ENCODE results near the gene MORC1.
A peak's percentile ranks its signal among the peaks of the same experiment; 100 is the strongest.
"Not testable (repeated sequence)": the region's sequence is repeated elsewhere in the genome, so short reads cannot be mapped to it uniquely, and the experiment has no call there.

MORC1 gene

GRCh38 chr3:109112946-109113760, 4.8 kb downstream of the MORC1 start:
- no peak for DNase-seq (ENCODE audit: low read depth)

- DNase-seq (ENCODE audit: low read depth): no peak
Measured at GRCh38 chr3:109109574-109109973, 8.4 kb downstream of the MORC1 start.

DNA sequence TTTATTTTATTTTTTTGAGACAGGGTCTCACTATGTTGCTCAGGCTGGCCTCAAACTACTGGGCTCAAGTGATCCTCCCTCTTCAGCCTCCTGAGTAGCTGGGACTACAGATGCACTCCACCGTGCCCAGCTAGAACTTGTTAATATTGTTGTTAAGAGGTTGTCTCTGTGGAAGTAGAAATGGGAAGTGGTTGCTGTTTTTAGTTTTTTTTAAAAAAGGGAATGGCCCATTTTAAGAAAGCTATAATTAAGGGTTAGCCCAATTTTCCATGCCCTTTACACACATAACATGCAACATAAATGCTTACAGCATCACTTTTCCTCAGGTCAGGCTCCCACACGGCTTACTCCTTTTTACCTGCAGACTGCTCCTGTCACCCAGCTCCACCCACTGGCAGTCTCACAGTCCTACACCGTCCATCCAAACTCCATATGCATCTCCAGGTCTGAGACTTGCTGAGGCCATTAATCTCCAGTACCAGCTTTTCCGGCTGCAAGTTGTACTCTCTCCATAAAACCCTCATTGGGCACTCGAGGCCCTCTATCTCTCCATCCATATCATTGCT, 19.8 kb downstream of the MORC1 start:
- peak; percentile 35 for DNase-seq (ENCODE audit: low read depth)

DNA sequence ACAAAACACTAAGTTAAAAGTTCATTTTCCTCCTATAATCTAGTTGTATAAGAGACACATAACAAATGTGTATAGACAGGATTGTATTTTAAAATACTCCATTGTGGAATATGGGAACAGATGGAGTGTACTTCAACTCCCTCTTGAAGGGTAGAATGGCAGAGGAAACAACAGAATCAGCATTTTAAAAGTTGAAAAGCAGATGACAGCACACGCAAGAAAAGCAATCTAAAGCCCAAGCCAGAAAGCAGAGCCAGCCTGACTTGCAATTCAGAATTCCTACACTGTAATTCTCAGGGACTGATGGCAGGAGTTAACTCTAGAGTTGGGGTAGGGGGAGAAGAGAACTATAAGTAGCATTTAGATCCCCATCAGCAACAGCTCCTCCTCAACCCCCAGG, 22.8 kb downstream of the MORC1 start:
- DNase-seq (ENCODE audit: low read depth): no peak

- DNase-seq (ENCODE audit: low read depth): no peak
Measured at GRCh38 chr3:109093561-109093960, 24.4 kb downstream of the MORC1 start.

DNA sequence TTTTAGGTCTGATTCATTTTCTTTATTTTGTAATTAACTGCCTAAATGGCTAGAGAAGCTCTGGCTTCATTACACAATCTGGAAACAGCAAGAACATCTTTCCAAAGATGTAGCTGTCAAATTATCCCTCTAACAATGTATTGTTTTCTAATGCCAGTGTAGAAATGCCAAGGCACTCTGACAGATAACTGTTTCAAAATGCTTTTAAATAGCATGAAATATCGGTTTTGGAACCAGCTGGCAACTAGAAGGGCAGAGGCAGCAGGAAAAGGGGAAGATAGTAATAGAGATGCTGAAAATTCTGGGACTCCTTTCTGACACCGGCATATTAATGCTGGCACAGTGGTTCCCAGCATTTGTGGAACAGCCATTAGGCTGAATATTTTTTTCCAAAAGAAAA, 26.1 kb downstream of the MORC1 start:
- DNase-seq (ENCODE audit: low read depth): no peak

DNA sequence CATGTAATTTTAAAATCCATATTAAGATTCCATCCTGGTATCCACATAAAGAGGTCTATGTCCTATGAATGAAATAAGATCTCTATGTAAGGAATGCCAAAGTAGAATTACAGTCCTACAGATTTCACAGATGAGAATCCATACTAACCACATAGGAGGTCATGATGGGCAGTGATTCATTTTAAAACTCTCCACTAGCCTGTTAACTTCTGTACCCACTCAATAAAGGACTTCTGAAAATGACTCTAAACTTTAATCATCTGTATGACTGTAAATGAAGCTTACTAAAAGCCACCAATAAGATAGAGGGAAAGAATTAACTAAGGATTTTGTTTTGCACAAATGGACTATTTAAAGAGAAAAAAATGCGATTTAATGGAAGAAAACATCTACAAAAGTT, 28.7 kb downstream of the MORC1 start:
- DNase-seq (ENCODE audit: low read depth): peak; percentile 63

GRCh38 chr3:109081746-109082510, 36.0 kb downstream of the MORC1 start:
- DNase-seq (ENCODE audit: low read depth): peak; percentile 75

DNA sequence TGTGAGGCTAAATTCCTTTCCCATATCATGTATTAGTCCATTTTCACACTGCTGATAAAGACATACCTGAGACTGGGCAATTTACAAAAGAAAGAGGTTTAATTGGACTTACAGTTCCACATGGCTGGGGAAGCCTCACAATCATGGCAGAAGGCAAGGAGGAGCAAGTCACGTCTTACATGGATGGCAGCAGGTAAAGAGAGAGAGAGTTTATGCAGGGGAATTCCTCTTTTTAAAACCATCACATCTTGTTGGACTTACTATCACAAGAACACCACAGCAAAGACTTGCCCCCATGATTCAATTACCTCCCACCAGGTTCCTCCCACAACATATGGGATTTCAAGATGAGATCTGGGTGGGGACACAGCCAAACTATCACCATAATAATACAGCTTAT, 37.8 kb downstream of the MORC1 start:
- not testable (repeated sequence) for DNase-seq (ENCODE audit: low read depth)

GRCh38 chr3:109073116-109073515, 44.8 kb downstream of the MORC1 start:
- no peak for DNase-seq (ENCODE audit: low read depth)

GRCh38 chr3:109072194-109072593, 45.7 kb downstream of the MORC1 start:
- DNase-seq (ENCODE audit: low read depth): no peak

- DNase-seq (ENCODE audit: low read depth): peak; percentile 9
Measured at GRCh38 chr3:109071350-109072142, 46.4 kb downstream of the MORC1 start.

- DNase-seq (ENCODE audit: low read depth): no peak
Measured at GRCh38 chr3:109070211-109070610, 47.7 kb downstream of the MORC1 start.

DNA sequence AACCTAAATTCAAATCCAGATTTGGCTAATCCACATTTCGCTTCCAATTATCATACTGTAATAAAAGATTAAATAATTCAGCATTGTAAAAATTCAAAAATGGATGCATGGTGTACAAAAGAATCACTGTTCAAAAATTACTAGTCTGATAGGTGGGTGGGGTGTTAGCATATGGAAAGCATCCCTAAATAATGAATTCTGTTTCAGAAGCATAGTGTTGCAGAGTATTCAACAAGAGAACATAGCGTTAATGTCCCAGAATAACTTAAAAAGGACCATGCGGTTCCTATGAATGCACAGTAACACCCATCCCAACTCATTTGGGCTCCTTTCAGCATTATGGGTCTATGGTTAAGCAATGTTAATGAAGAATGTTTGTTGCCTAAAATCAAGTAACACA, 51.1 kb downstream of the MORC1 start:
- DNase-seq (ENCODE audit: low read depth): no peak

GRCh38 chr3:109059264-109059663, 58.7 kb downstream of the MORC1 start:
- peak; percentile 6 for DNase-seq (ENCODE audit: low read depth)

DNA sequence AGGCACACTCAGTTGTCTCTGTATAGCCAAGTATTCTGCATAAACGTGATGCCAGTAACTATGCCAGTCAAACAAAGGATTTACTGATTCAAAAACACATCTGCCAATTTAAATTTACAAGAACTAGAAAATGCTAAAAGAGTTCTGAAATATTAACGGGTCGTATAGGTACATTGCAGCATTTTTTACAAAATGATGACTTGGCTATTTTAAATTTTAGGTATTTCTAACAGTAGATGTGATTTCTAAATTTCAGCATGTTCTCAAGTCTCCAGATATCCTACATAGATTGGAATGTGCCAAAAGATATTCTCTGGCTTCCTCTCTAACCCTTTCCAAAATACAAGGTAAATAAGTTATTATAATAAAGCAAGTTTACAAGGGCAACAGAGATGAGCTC, 60.3 kb downstream of the MORC1 start:
- DNase-seq (ENCODE audit: low read depth): no peak

GRCh38 chr3:109057056-109057455, 60.9 kb downstream of the MORC1 start:
- peak; percentile 33 for DNase-seq (ENCODE audit: low read depth)

DNA sequence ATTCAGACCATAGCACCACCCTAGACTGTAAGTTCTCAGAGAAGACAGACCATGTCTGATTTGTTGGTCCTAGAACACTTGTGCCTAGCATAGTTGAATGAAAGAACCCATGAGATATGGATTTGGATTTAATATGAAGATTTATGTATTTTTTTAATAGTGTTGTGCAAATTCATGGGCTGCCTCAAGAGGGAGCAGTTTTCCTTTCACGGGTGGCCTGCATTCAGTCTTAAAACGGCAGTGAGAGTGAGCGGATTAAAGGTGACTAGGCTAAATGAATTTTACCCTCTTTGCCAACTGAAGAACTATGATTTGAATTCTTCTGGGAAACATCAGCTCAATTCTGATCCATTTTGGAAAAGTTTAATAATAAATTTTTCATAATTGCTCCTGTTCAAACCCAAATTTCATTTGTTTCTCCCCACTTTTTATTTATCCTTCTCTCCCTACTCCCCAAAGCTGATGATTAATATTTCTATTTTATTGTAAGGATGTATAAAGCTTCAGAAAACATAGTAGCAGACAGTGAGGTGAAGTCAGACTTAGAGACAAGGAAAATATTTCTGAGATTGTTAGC, 67.3 kb downstream of the MORC1 start:
- DNase-seq (ENCODE audit: low read depth): peak; percentile 61

- DNase-seq (ENCODE audit: low read depth): no peak
Measured at GRCh38 chr3:109047366-109047765, 70.6 kb downstream of the MORC1 start.

- DNase-seq (ENCODE audit: low read depth): no peak
Measured at GRCh38 chr3:109045271-109046040, 72.5 kb downstream of the MORC1 start.

DNA sequence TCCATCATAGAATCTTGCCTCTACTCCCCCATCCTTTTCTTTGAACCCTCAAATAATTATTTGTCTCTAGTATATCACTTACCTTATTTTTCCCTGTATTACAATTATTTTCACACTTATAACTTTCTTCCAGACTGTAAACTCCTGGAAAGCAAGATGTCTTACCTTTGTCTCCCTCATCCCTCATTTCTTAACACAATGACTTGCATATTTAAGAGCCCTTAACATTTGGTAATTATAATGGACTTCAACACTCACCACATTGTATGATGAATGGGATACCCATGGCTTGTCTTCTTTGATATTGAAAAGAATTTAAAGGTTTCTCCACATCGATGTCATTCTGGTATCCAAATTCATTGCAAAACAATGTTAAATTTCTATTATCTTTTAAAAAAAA, 82.9 kb downstream of the MORC1 start:
- DNase-seq (ENCODE audit: low read depth): no peak
